H1 (cell line): ENCODE measurements around the gene PDZRN3. TPM values are rescaled to one million over a fixed set of nuclear protein-coding genes. Genes with fewer than 3 reads are reported as not detected.

Experiments
- CTCF ChIA-PET: fragments of 300-600 bp; sonication (Branson Sonifier 250); formaldehyde crosslinking; loops from one replicate; lab custom pipeline; 2021; ENCODE audit not compliant: partially characterized antibody; lab: Charles Lee
- POLR2A ChIA-PET: fragments of 300-600 bp; sonication (Branson Sonifier 250); formaldehyde crosslinking; loops from one replicate; lab custom pipeline; 2021; ENCODE audit warnings: inconsistent platforms; ENCODE audit not compliant: partially characterized antibody; lab: Charles Lee
- DNase-seq, 2 experiments: peaks; one replicate each; pipeline versions ENCODE4 v3.0.0 to v3.0.0-alpha.2; 2010 to 2022; ENCODE audit warnings: low spot score in 2 of 2, low read depth in 1 of 2, mixed read lengths in 1 of 2
- FAIRE-seq: peaks from 2 replicates; lab custom pipeline; 2011; peaks lifted over from hg19 to GRCh38; lab: Jason Lieb, UNC
- H2AFZ ChIP-seq: 2 replicates; pipeline ENCODE4 v1.8.1; 2012; ENCODE audit warnings: low read length, inconsistent platforms
- H2AK5ac ChIP-seq: 2 replicates; pipeline ENCODE4 v1.6.1; 2013; ENCODE audit warnings: low read depth, low read length
- H2BK120ac ChIP-seq: replicated peaks from 2 replicates; pipeline ENCODE3; 2013; ENCODE audit warnings: low read depth, low read length, inconsistent platforms
- H2BK12ac ChIP-seq: 2 replicates; pipeline ENCODE4 v1.6.1; 2013; ENCODE audit warnings: low read depth, low read length
- H2BK15ac ChIP-seq: 2 replicates; pipeline ENCODE4 v1.6.1; 2013; ENCODE audit warnings: low read length
- H2BK20ac ChIP-seq: 2 replicates; pipeline ENCODE4 v1.6.1; 2013; ENCODE audit warnings: low read length
- H2BK5ac ChIP-seq: 2 replicates; pipeline ENCODE4 v1.6.1; 2013; ENCODE audit warnings: low read depth, low read length
- H3K14ac ChIP-seq: 2 replicates; pipeline ENCODE4 v1.6.1; 2013; ENCODE audit warnings: inconsistent platforms; ENCODE audit not compliant: insufficient read length
- H3K18ac ChIP-seq: 2 replicates; pipeline ENCODE4 v1.6.1; 2013; ENCODE audit warnings: low read length; ENCODE audit errors: extremely low read depth
- H3K23ac ChIP-seq: 2 replicates; pipeline ENCODE4 v1.6.1; 2013; ENCODE audit warnings: inconsistent platforms; ENCODE audit not compliant: insufficient read length
- H3K23me2 ChIP-seq: 2 replicates; pipeline ENCODE4 v1.6.1; 2013; ENCODE audit warnings: low read depth, low read length
- H3K27ac ChIP-seq: 2 replicates; pipeline ENCODE4 v1.6.1; 2011; ENCODE audit warnings: low read depth, low read length, inconsistent platforms
- H3K27me3 ChIP-seq, 4 experiments: replicated peaks in 1 of 4; 1 replicate in 1 of 4; 2 replicates in 3 of 4; pipeline versions ENCODE4 v1.6.1 to v1.8.1; 2011 to 2013; ENCODE audit warnings: low read length in 3 of 4, mild to moderate bottlenecking in 3 of 4, inconsistent platforms in 2 of 4, mixed read lengths in 2 of 4, moderate library complexity in 1 of 4; ENCODE audit not compliant: control insufficient read depth in 3 of 4, insufficient read depth in 3 of 4; ENCODE audit errors: extremely low read depth in 1 of 4
- H3K36me3 ChIP-seq, 4 experiments: 2 replicates each; pipeline versions ENCODE4 v1.6.1 to v1.8.1; 2011 to 2013; ENCODE audit warnings: mild to moderate bottlenecking in 4 of 4, low read length in 3 of 4, moderate library complexity in 2 of 4, control low read depth in 1 of 4, inconsistent platforms in 1 of 4; ENCODE audit not compliant: insufficient read depth in 4 of 4, control insufficient read depth in 2 of 4
- H3K4ac ChIP-seq: replicated peaks from 2 replicates; pipeline ENCODE3; 2013; ENCODE audit warnings: low read length, low read depth, mixed read lengths, inconsistent platforms; ENCODE audit not compliant: insufficient read length
- H3K4me1 ChIP-seq, 4 experiments: replicated peaks in 1 of 4; 1 replicate in 1 of 4; 2 replicates in 3 of 4; pipeline versions ENCODE4 v1.6.1 to v1.8.1; 2011 to 2013; ENCODE audit warnings: low read length in 3 of 4, inconsistent platforms in 2 of 4, mixed read lengths in 1 of 4; ENCODE audit not compliant: insufficient read depth in 4 of 4, control insufficient read depth in 3 of 4
- H3K4me2 ChIP-seq, 2 experiments: 2 replicates each; pipeline versions ENCODE4 v1.6.1 to v1.8.1; 2011 to 2013; ENCODE audit warnings: low read depth in 2 of 2, low read length in 2 of 2, control low read depth in 1 of 2, inconsistent platforms in 1 of 2, mild to moderate bottlenecking in 1 of 2; ENCODE audit not compliant: insufficient read depth in 1 of 2
- H3K4me3 ChIP-seq, 4 experiments: fragments of 200-600, 300-600 bp in 1 of 4; sonication (generic), shearing (Covaris generic), sonication (Bioruptor Twin) in 1 of 4; 2 replicates each; pipeline versions ENCODE4 v1.5.1 to v1.8.1; 2011 to 2016; ENCODE audit warnings: low read length in 4 of 4, low read depth in 3 of 4, control low read depth in 2 of 4, inconsistent platforms in 2 of 4, mild to moderate bottlenecking in 2 of 4, mixed read lengths in 1 of 4, moderate library complexity in 1 of 4; ENCODE audit not compliant: insufficient read depth in 2 of 4; ENCODE audit errors: extremely low read depth in 1 of 4
- H3K56ac ChIP-seq: replicated peaks from 2 replicates; pipeline ENCODE3; 2013; ENCODE audit warnings: low read depth, mild to moderate bottlenecking, mixed read lengths, low read length, inconsistent platforms; ENCODE audit not compliant: insufficient read length
- H3K79me1 ChIP-seq: 2 replicates; pipeline ENCODE4 v1.6.1; 2013; ENCODE audit warnings: low read depth, low read length, control low read depth
- H3K79me2 ChIP-seq, 2 experiments: 2 replicates each; pipeline versions ENCODE4 v1.6.1 to v1.8.1; 2012 to 2013; ENCODE audit warnings: low read length in 2 of 2, mild to moderate bottlenecking in 2 of 2, inconsistent platforms in 1 of 2; ENCODE audit not compliant: insufficient read depth in 2 of 2, control insufficient read depth in 1 of 2
- H3K9ac ChIP-seq, 4 experiments: replicated peaks in 1 of 4; 1 replicate in 1 of 4; 2 replicates in 3 of 4; pipeline versions ENCODE4 v1.6.1 to v1.8.1; 2011 to 2013; ENCODE audit warnings: low read depth in 3 of 4, low read length in 3 of 4, control low read depth in 2 of 4, mild to moderate bottlenecking in 2 of 4, moderate library complexity in 2 of 4, inconsistent platforms in 1 of 4; ENCODE audit errors: extremely low read depth in 1 of 4
- H3K9me3 ChIP-seq, 2 experiments: 2 replicates each; pipeline versions ENCODE4 v1.6.1 to v1.8.1; 2012 to 2013; ENCODE audit warnings: mild to moderate bottlenecking in 2 of 2, moderate library complexity in 2 of 2, control low read depth in 1 of 2, inconsistent platforms in 1 of 2, low read depth in 1 of 2, low read length in 1 of 2, mixed read lengths in 1 of 2; ENCODE audit not compliant: insufficient read depth in 2 of 2
- H4K20me1 ChIP-seq, 2 experiments: replicated peaks in 1 of 2; 2 replicates each; pipeline versions ENCODE3 to v1.8.1; 2011 to 2013; ENCODE audit warnings: inconsistent platforms in 2 of 2, low read length in 2 of 2, mild to moderate bottlenecking in 1 of 2; ENCODE audit not compliant: insufficient read depth in 2 of 2, control insufficient read depth in 1 of 2
- H4K5ac ChIP-seq: 2 replicates; pipeline ENCODE4 v1.6.1; 2013; ENCODE audit warnings: low read length, low read depth, mixed read lengths, inconsistent platforms; ENCODE audit not compliant: insufficient read length
- H4K8ac ChIP-seq: 2 replicates; pipeline ENCODE4 v1.8.0; 2013; ENCODE audit warnings: mild to moderate bottlenecking, moderate library complexity, low read length, inconsistent platforms; ENCODE audit not compliant: insufficient read depth; ENCODE audit errors: extremely low read depth
- H4K91ac ChIP-seq: replicated peaks from 2 replicates; pipeline ENCODE3; 2013; ENCODE audit warnings: low read length, mixed read lengths, inconsistent platforms; ENCODE audit not compliant: insufficient read length
- CBX5 ChIP-seq: fragments of 300-800, 300-1000 bp; sonication (generic); IDR thresholded peaks from 2 replicates; pipeline ENCODE4 v1.7.1; 2016; ENCODE audit warnings: antibody characterized with exemption, low read length, low read depth
- CHD2 ChIP-seq: IDR thresholded peaks from 2 replicates; pipeline ENCODE4 v1.6.1; 2012; ENCODE audit warnings: low read length, improper control_type of control experiment
- E2F6 ChIP-seq: IDR thresholded peaks from 2 replicates; pipeline ENCODE4 v1.6.1; 2012; ENCODE audit warnings: inconsistent platforms
- FOSL1 ChIP-seq: IDR thresholded peaks from 2 replicates; pipeline ENCODE4 v1.6.1; 2011; ENCODE audit warnings: mild to moderate bottlenecking, low read depth, low read length, moderate library complexity; ENCODE audit not compliant: insufficient read depth
- PHF8 ChIP-seq: fragments of 200-600 bp; sonication (generic); conservative IDR thresholded peaks from 2 replicates; pipeline ENCODE4 v1.7.1; 2012; ENCODE audit warnings: low read depth, mild to moderate bottlenecking, inconsistent platforms, low read length, moderate library complexity
- POLR2AphosphoS5 ChIP-seq: IDR thresholded peaks from 2 replicates; pipeline ENCODE4 v1.6.1; 2011; ENCODE audit warnings: low read depth, low read length
- SAP30 ChIP-seq: fragments of 300-600 bp; sonication (generic); IDR thresholded peaks from 2 replicates; pipeline ENCODE4 v1.7.1; 2012; ENCODE audit warnings: low read length, moderate library complexity, mild to moderate bottlenecking, inconsistent platforms; ENCODE audit not compliant: insufficient read depth, insufficient replicate concordance
- TAF1 ChIP-seq: IDR thresholded peaks from 2 replicates; pipeline ENCODE4 v1.6.1; 2011; ENCODE audit warnings: mild to moderate bottlenecking, low read depth, low read length
- WGBS, 2 experiments: shearing (Covaris generic) in 1 of 2; methylation state at CpG; one replicate each; pipeline versions ENCODE4 v1.1.6 to v1.1.7; 2013 to 2015; ENCODE audit warnings: low lambda C conversion rate in 2 of 2, mixed read lengths in 2 of 2, inconsistent platforms in 1 of 2, low coverage in 1 of 2, missing lambda C conversion rate in 1 of 2; ENCODE audit not compliant: insufficient replicate concordance in 2 of 2, insufficient coverage in 1 of 2, insufficient read length in 1 of 2; ENCODE audit errors: extremely low coverage in 1 of 2, missing lambda C conversion rate in 1 of 2; 5-methylcytosine and 5-hydroxymethylcytosine counted together
- polyA plus RNA-seq, 7 experiments: library from polyadenylated mRNA; depleted of rRNA in 3 of 7; stranded (reverse) in 5 of 7; unstranded in 2 of 7; fragments of >200 nt in 5 of 7; fragments of 200-250 nt in 2 of 7; gene quantifications; 1 replicate in 5 of 7; 2 replicates in 1 of 7; 4 replicates in 1 of 7; pipeline versions ENCODE4 v1.2.1 to v1.2.3, GENCODE V29; 2011 to 2013; ENCODE audit warnings: missing spikeins in 2 of 7, mixed read lengths in 2 of 7
- total RNA-seq: library from RNA; stranded (reverse); fragmentation: NEBNext Ultra II Directional; extraction: Animal tissue kit (Norgen Biotek cat#: 25700); gene quantifications from 2 replicates; pipeline ENCODE4 v1.2.1, GENCODE V29; 2021

PDZRN3 gene
- total and polyA plus RNA-seq, 2 of the 8 experiments (the other 6 are each of a cell fraction or from before 2014, with no cell fraction given), result 4.2 to 20.5 TPM

- Histone ChIP-seq H3K4me1 (peaks cover 7 to 11% (median 8%) of the 10 kb centered on the region in 4 experiments), H2BK20ac (no peak overlapping the region), H3K79me2 (peaks cover 0 to 2% of the 10 kb centered on the region in 2 experiments; a peak in 1 of 4 replicates), H2BK12ac (no peak overlapping the region), H3K4me2 (no peak overlapping the region), H2AFZ (no peak overlapping the region), H3K4me3 (no peak overlapping the region), H2BK5ac (no peak overlapping the region), H3K4ac (no peak overlapping the region), H4K91ac (no peak overlapping the region), H3K23me2 (no peaks in the 10 kb centered on the region), H3K14ac (no peak overlapping the region), H3K27me3 (peaks cover 0 to 1% (median 0%) of the 10 kb centered on the region in 4 experiments; a peak in 1 of 7 replicates), H3K79me1 (no peaks in the 10 kb centered on the region), H3K27ac (no peak overlapping the region), H3K9ac (no peak overlapping the region), H4K5ac (no peak overlapping the region), H2AK5ac (no peak overlapping the region), H2BK120ac (no peak overlapping the region), H3K56ac (no peak overlapping the region), H3K23ac (no peak overlapping the region), H4K20me1 (no peaks in the 10 kb centered on the region), H2BK15ac (no peak overlapping the region), H4K8ac (no peak overlapping the region), H3K9me3 (peaks cover 2 to 7% of the 10 kb centered on the region in 2 experiments; a peak in 2 of 4 replicates), H3K36me3 (no peaks in the 10 kb centered on the region; a peak in 1 of 8 replicates), H3K18ac (no peak overlapping the region)
- no peak for DNase-seq
- POLR2A ChIA-PET, result no interaction called here
- no peak for TF ChIP-seq CBX5
- no peak for TF ChIP-seq FOSL1
- no peak for TF ChIP-seq TAF1
- TF ChIP-seq E2F6, result no peak
- TF ChIP-seq PHF8, result no peak
- TF ChIP-seq CHD2, result no peak
- TF ChIP-seq SAP30, result no peak
- TF ChIP-seq POLR2AphosphoS5, result no peak
- WGBS, 2 experiments, result 82% methylated on average over 1 of the region's 1 CpG; no CpG with 5 or more reads in 1 of the 2 experiments
- CTCF ChIA-PET, result interaction anchor here (0.8 kb wide), 1 partner anchor 30 kb away, joined by 6 read pairs; no protein-coding TSS in a partner anchor
- FAIRE-seq, result no peak
Measured at GRCh38 chr3:73478858-73479257, 145.9 kb downstream of the PDZRN3 start.
